Ishikawa (cell line): ENCODE data around the gene OR8G5.

Experiments
- CEBPB ChIP-seq: IDR thresholded peaks from 2 replicates; pipeline ENCODE4 v1.6.1; 2012
- CREB1 ChIP-seq: IDR thresholded peaks from 2 replicates; pipeline ENCODE4 v1.6.1; 2012; ENCODE audit warnings: low read depth
- EGR1 ChIP-seq: IDR thresholded peaks from 2 replicates; pipeline ENCODE4 v1.6.1; 2012
- EP300 ChIP-seq: IDR thresholded peaks from 2 replicates; pipeline ENCODE4 v1.6.1; 2012; ENCODE audit warnings: borderline replicate concordance
- FOXM1 ChIP-seq: IDR thresholded peaks from 2 replicates; pipeline ENCODE4 v1.6.1; 2012; ENCODE audit warnings: low read depth, borderline replicate concordance
- MAX ChIP-seq: IDR thresholded peaks from 2 replicates; pipeline ENCODE4 v1.6.1; 2012
- NFIC ChIP-seq: IDR thresholded peaks from 2 replicates; pipeline ENCODE4 v1.6.1; 2012
- RAD21 ChIP-seq: IDR thresholded peaks from 2 replicates; pipeline ENCODE4 v1.6.1; 2012; ENCODE audit warnings: low read depth
- REST ChIP-seq: IDR thresholded peaks from 2 replicates; pipeline ENCODE4 v1.6.1; 2012; ENCODE audit warnings: low read depth, mild to moderate bottlenecking
- TAF1 ChIP-seq: IDR thresholded peaks from 2 replicates; pipeline ENCODE4 v1.6.1; 2012; ENCODE audit warnings: low read depth, mild to moderate bottlenecking
- TCF12 ChIP-seq: IDR thresholded peaks from 2 replicates; pipeline ENCODE4 v1.6.1; 2012; ENCODE audit warnings: low read depth
- TEAD4 ChIP-seq: IDR thresholded peaks from 2 replicates; pipeline ENCODE4 v1.6.1; 2012
- USF1 ChIP-seq: IDR thresholded peaks from 2 replicates; pipeline ENCODE4 v1.6.1; 2012
- YY1 ChIP-seq: IDR thresholded peaks from 2 replicates; pipeline ENCODE4 v1.6.1; 2012; ENCODE audit warnings: low read depth
- ZBTB7A ChIP-seq: IDR thresholded peaks from 2 replicates; pipeline ENCODE4 v1.6.1; 2012; ENCODE audit warnings: low read depth

Gene OR8G5

GRCh38 chr11:124311670-124312069 is 55.5 kb downstream of the OR8G5 start:
- TF ChIP-seq CREB1 (no peak), NFIC (no peak), TEAD4 (no peak)

GRCh38 chr11:124313131-124313530 is 57.0 kb downstream of the OR8G5 start:
- TF ChIP-seq REST (no peak), MAX (no peak), EP300 (no peak), TEAD4 (no peak), CREB1 (no peak), NFIC (no peak), EGR1 (no peak), TCF12 (no peak), YY1 (no peak), CEBPB (no peak), RAD21 (no peak), USF1 (no peak), TAF1 (no peak), ZBTB7A (no peak), FOXM1 (no peak)

GRCh38 chr11:124313849-124314248 is 57.7 kb downstream of the OR8G5 start, which contains the start of gene OR8D1:
TSS of gene OR8D1 (minus strand) at chr11:124313949. CDS start at chr11:124310766, 3,183 bp downstream.
- TF ChIP-seq CEBPB = no peak
- no peak for TF ChIP-seq EGR1
- no peak for TF ChIP-seq CREB1
- no peak for TF ChIP-seq MAX
- TF ChIP-seq USF1 = no peak
- TF ChIP-seq FOXM1 = no peak
- TF ChIP-seq RAD21 = no peak
- no peak for TF ChIP-seq TAF1
- no peak for TF ChIP-seq TCF12
- TF ChIP-seq EP300 = no peak
- TF ChIP-seq YY1 = no peak

- TF ChIP-seq REST (no peak), TAF1 (no peak), USF1 (no peak), TCF12 (no peak), NFIC (no peak)
Observed at GRCh38 chr11:124315052-124315451, 58.9 kb downstream of the OR8G5 start.
